IPS-20b (cell line): ENCODE measurements around the gene MYO19.

Experiments used
- H3K27ac ChIP-seq: one replicate; pipeline ENCODE4 v1.5.1; 2013; ENCODE audit warnings: low read length
- H3K27me3 ChIP-seq: 2 replicates; pipeline ENCODE4 v1.6.1; 2013; ENCODE audit warnings: mild to moderate bottlenecking, low read length, inconsistent platforms; ENCODE audit not compliant: insufficient read depth
- H3K36me3 ChIP-seq: 2 replicates; pipeline ENCODE4 v1.6.1; 2013; ENCODE audit warnings: low read depth, mild to moderate bottlenecking, inconsistent platforms, low read length, moderate library complexity; ENCODE audit not compliant: insufficient read depth
- H3K4me1 ChIP-seq: 2 replicates; pipeline ENCODE4 v1.6.1; 2013; ENCODE audit warnings: mild to moderate bottlenecking, control low read depth, inconsistent platforms, low read length, moderate library complexity; ENCODE audit not compliant: insufficient read depth
- H3K4me3 ChIP-seq: 2 replicates; pipeline ENCODE4 v1.5.1; 2013; ENCODE audit warnings: mild to moderate bottlenecking, low read length, inconsistent platforms
- H3K9ac ChIP-seq: 2 replicates; pipeline ENCODE4 v1.6.1; 2013; ENCODE audit warnings: low read depth, mild to moderate bottlenecking, inconsistent platforms, low read length, moderate library complexity
- H3K9me3 ChIP-seq: 2 replicates; pipeline ENCODE4 v1.6.1; 2013; ENCODE audit warnings: mild to moderate bottlenecking, low read depth, low read length, inconsistent platforms; ENCODE audit not compliant: insufficient read depth

MYO19 gene

GRCh38 chr17:36534840-36535668 lies at the start of gene MYO19, which contains the start of gene PIGW:
TSS of gene MYO19 (minus strand) at chr17:36534868. CDS start at chr17:36532538, 2,330 bp downstream.
TSS of gene PIGW (plus strand) at chr17:36534987. CDS start at chr17:36537102, 2,115 bp downstream.
- H3K27me3 ChIP-seq, result no peaks in the 10 kb centered on the region
- peak within 1 kb of the TSS; percentile 93 for H3K27ac ChIP-seq
- H3K4me1 ChIP-seq, result peaks cover 11% of the 10 kb centered on the region; the same call in 1 of the 2 replicates
- H3K4me3 ChIP-seq, result peak within 1 kb of the TSS; percentile 91
- peak within 1 kb of the TSS; percentile 97 for H3K9ac ChIP-seq
- peaks cover 58% of the 10 kb centered on the region for H3K36me3 ChIP-seq
- H3K9me3 ChIP-seq, result no peaks in the 10 kb centered on the region

GRCh38 chr17:36583787-36584186 lies 49.1 kb upstream of the MYO19 start:
- Histone ChIP-seq H3K27me3 (no peaks in the 10 kb centered on the region), H3K36me3 (peaks cover 84% of the 10 kb centered on the region), H3K4me1 (no peaks in the 10 kb centered on the region), H3K9ac (no peak overlapping the region), H3K27ac (no peak overlapping the region), H3K9me3 (no peaks in the 10 kb centered on the region), H3K4me3 (no peak overlapping the region)

GRCh38 chr17:36578671-36579070 lies 44.0 kb upstream of the MYO19 start:
- no peaks in the 10 kb centered on the region for H3K4me1 ChIP-seq
- no peaks in the 10 kb centered on the region for H3K9me3 ChIP-seq
- no peak overlapping the region for H3K27ac ChIP-seq
- H3K9ac ChIP-seq, result no peak overlapping the region
- no peak overlapping the region for H3K4me3 ChIP-seq
- H3K27me3 ChIP-seq, result no peaks in the 10 kb centered on the region
- peaks cover 55% of the 10 kb centered on the region for H3K36me3 ChIP-seq

GRCh38 chr17:36576793-36577192 lies 42.1 kb upstream of the MYO19 start:
- peaks cover 54% of the 10 kb centered on the region for H3K36me3 ChIP-seq
- no peak overlapping the region for H3K27ac ChIP-seq
- no peaks in the 10 kb centered on the region for H3K9me3 ChIP-seq
- H3K9ac ChIP-seq, result no peak overlapping the region
- H3K4me3 ChIP-seq, result no peak overlapping the region
- H3K27me3 ChIP-seq, result no peaks in the 10 kb centered on the region
- no peaks in the 10 kb centered on the region for H3K4me1 ChIP-seq

- no peaks in the 10 kb centered on the region for H3K4me1 ChIP-seq
- H3K27ac ChIP-seq, result no peak overlapping the region
- no peak overlapping the region for H3K9ac ChIP-seq
- H3K9me3 ChIP-seq, result no peaks in the 10 kb centered on the region
- H3K27me3 ChIP-seq, result no peaks in the 10 kb centered on the region
- peaks cover 41% of the 10 kb centered on the region for H3K36me3 ChIP-seq
- H3K4me3 ChIP-seq, result no peak overlapping the region
These were observed 40.4 kb upstream of the MYO19 start for GRCh38 chr17:36575028-36575427.

- Histone ChIP-seq H3K27ac (no peak overlapping the region), H3K4me3 (no peak overlapping the region), H3K9ac (no peak overlapping the region), H3K4me1 (no peaks in the 10 kb centered on the region), H3K9me3 (no peaks in the 10 kb centered on the region), H3K27me3 (no peaks in the 10 kb centered on the region), H3K36me3 (peaks cover 56% of the 10 kb centered on the region)
These were observed 31.4 kb upstream of the MYO19 start for GRCh38 chr17:36566081-36566480.

- H3K9me3 ChIP-seq, result no peaks in the 10 kb centered on the region
- no peak overlapping the region for H3K27ac ChIP-seq
- H3K4me1 ChIP-seq, result no peaks in the 10 kb centered on the region
- peaks cover 34% of the 10 kb centered on the region for H3K36me3 ChIP-seq
- H3K27me3 ChIP-seq, result no peaks in the 10 kb centered on the region
- no peak overlapping the region for H3K4me3 ChIP-seq
- no peak overlapping the region for H3K9ac ChIP-seq
These were observed 18.8 kb upstream of the MYO19 start for GRCh38 chr17:36553459-36553858.

GRCh38 chr17:36550491-36551417 lies 16.1 kb upstream of the MYO19 start:
- Histone ChIP-seq H3K4me3 (no peak overlapping the region), H3K9ac (no peak overlapping the region), H3K27ac (no peak overlapping the region), H3K9me3 (no peaks in the 10 kb centered on the region), H3K4me1 (peaks cover 11% of the 10 kb centered on the region), H3K36me3 (peaks cover 13% of the 10 kb centered on the region), H3K27me3 (no peaks in the 10 kb centered on the region)

- peak overlapping the region; percentile 82 for H3K4me3 ChIP-seq
- no peaks in the 10 kb centered on the region for H3K36me3 ChIP-seq
- H3K27me3 ChIP-seq, result no peaks in the 10 kb centered on the region
- no peak overlapping the region for H3K27ac ChIP-seq
- no peaks in the 10 kb centered on the region for H3K9me3 ChIP-seq
- peak overlapping the region; percentile 37; the same call in 1 of the 2 replicates for H3K9ac ChIP-seq
- H3K4me1 ChIP-seq, result peaks cover 11% of the 10 kb centered on the region
These were observed 13.1 kb upstream of the MYO19 start for GRCh38 chr17:36547776-36548175.

GRCh38 chr17:36546418-36547093 lies 11.9 kb upstream of the MYO19 start:
- Histone ChIP-seq H3K27me3 (no peaks in the 10 kb centered on the region), H3K4me3 (peak overlapping the region; percentile 82), H3K27ac (no peak overlapping the region), H3K9me3 (no peaks in the 10 kb centered on the region), H3K4me1 (peaks cover 11% of the 10 kb centered on the region), H3K36me3 (no peaks in the 10 kb centered on the region), H3K9ac (peak overlapping the region; percentile 89)
